ENCODE data around the gene VPS54.
A peak's percentile ranks its signal among the peaks of the same experiment; 100 is the strongest.

VPS54 gene

DNA sequence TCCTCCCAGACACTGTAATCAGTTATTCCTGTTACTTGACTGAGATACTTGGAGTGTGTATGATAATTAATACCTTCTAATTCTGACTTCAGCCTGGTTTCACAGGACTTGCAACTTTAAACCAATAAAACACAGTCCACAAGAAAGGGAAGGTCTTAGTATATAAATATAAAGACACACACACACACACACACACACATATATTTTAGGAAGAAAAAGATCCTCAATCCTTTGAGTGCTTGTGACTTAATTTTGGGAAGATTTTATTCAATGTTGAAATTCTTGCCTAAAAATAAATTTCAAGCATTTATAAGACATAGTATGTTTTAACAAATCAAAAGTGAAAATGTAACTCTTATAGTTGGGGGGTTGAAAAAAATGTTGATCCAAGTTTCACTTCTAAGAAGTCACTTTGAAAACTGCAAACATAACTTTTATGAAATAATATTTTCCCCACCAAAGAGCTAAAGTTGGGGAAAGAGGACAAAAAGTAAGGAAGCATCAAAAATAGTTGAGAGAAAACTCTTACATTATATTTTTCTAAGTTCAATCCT, 824 bp upstream of the VPS54 start:
- no peak for DNase-seq
- Histone ChIP-seq H3K27me3 (replicated peaks) (no peaks in the 10 kb centered on the region), H3K27ac (peak overlapping the region; percentile 86), H3K4me3 (ENCODE audit: low read depth, low read length) (no peak overlapping the region), H3K36me3 (replicated peaks) (no peaks in the 10 kb centered on the region)
- TF ChIP-seq CTCF (IDR thresholded peaks at IDR 0.05; ENCODE audit: low read depth, low read length, missing control alignments) = no peak
- in situ Hi-C loops (cut with HindIII; ENCODE audit: low pct_ligation_motif_present, low sequenced_read_pairs) = no loop called here

GRCh38 chr2:64018701-64019082, 536 bp downstream of the VPS54 start:
- H3K4me3 ChIP-seq (ENCODE audit: low read depth, low read length) = peak overlapping the region; percentile 74
- peak; percentile 6 for DNase-seq
- no peak for TF ChIP-seq CTCF (IDR thresholded peaks at IDR 0.05; ENCODE audit: low read depth, low read length, missing control alignments)
- no peaks in the 10 kb centered on the region for H3K27me3 ChIP-seq (replicated peaks)
- H3K36me3 ChIP-seq (replicated peaks) = no peaks in the 10 kb centered on the region
- peak overlapping the region; percentile 86 for H3K27ac ChIP-seq
- in situ Hi-C loops (cut with HindIII; ENCODE audit: low pct_ligation_motif_present, low sequenced_read_pairs) = no loop called here

GRCh38 chr2:64017811-64018700, 1.2 kb downstream of the VPS54 start:
- in situ Hi-C loops (cut with HindIII; ENCODE audit: low pct_ligation_motif_present, low sequenced_read_pairs) = no loop called here
- Histone ChIP-seq H3K27ac (peak overlapping the region; percentile 86), H3K27me3 (replicated peaks) (no peaks in the 10 kb centered on the region), H3K4me3 (ENCODE audit: low read depth, low read length) (peak overlapping the region; percentile 74), H3K36me3 (replicated peaks) (no peaks in the 10 kb centered on the region)
- DNase-seq = no peak
- no peak for TF ChIP-seq CTCF (IDR thresholded peaks at IDR 0.05; ENCODE audit: low read depth, low read length, missing control alignments)

DNA sequence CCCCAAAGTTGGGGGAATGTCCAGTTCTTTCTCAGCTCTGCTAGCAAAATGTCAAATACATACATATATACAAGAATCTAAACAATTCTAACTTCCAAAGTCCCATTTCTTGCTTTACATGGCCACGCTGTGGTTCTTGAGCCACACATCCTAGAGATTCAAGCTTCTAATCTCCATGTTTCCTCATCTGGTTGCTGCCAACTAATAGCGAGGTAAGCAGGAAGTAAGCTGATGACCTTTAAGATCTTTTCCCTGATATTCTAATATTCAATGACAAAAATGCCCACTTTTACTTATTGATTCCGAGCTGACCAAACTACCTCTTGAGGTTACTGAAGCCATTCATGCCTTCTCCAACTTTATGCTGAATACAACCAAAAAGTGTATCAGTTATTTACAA, 3.3 kb downstream of the VPS54 start:
- in situ Hi-C loops (cut with HindIII; ENCODE audit: low pct_ligation_motif_present, low sequenced_read_pairs) = no loop called here
- DNase-seq = no peak
- H3K36me3 ChIP-seq (replicated peaks) = no peaks in the 10 kb centered on the region
- no peak overlapping the region for H3K27ac ChIP-seq
- H3K27me3 ChIP-seq (replicated peaks) = no peaks in the 10 kb centered on the region
- TF ChIP-seq CTCF (IDR thresholded peaks at IDR 0.05; ENCODE audit: low read depth, low read length, missing control alignments) = no peak
- H3K4me3 ChIP-seq (ENCODE audit: low read depth, low read length) = no peak overlapping the region

GRCh38 chr2:64015391-64015790, 3.8 kb downstream of the VPS54 start:
- Histone ChIP-seq H3K27me3 (replicated peaks) (no peaks in the 10 kb centered on the region), H3K4me3 (ENCODE audit: low read depth, low read length) (no peak overlapping the region), H3K36me3 (replicated peaks) (no peaks in the 10 kb centered on the region), H3K27ac (no peak overlapping the region)
- no peak for DNase-seq
- no peak for TF ChIP-seq CTCF (IDR thresholded peaks at IDR 0.05; ENCODE audit: low read depth, low read length, missing control alignments)
- in situ Hi-C loops (cut with HindIII; ENCODE audit: low pct_ligation_motif_present, low sequenced_read_pairs) = no loop called here
